H9 (cell line): ENCODE data around the gene LDLRAP1. TPM values are rescaled to one million over a fixed set of nuclear protein-coding genes. Genes with fewer than 3 reads are reported as not detected.

Experiments
- DNase-seq: peaks from one replicate; pipeline ENCODE4 v3.0.0-alpha.2; 2017
- H2AFZ ChIP-seq: one replicate; pipeline ENCODE4 v1.6.1; 2013; ENCODE audit warnings: mild to moderate bottlenecking, low read length, control low read depth, moderate library complexity
- H2AK5ac ChIP-seq: 2 replicates; pipeline ENCODE4 v1.6.1; 2013; ENCODE audit warnings: low read length, control low read depth, mixed read lengths; ENCODE audit not compliant: insufficient read length
- H2BK120ac ChIP-seq: one replicate; pipeline ENCODE4 v1.6.1; 2013; ENCODE audit warnings: low read depth, mild to moderate bottlenecking, low read length, control low read depth, inconsistent platforms; ENCODE audit not compliant: poor library complexity, severe bottlenecking
- H2BK12ac ChIP-seq: 2 replicates; pipeline ENCODE4 v1.6.1; 2013; ENCODE audit warnings: low read length, control low read depth, mixed read lengths, low read depth; ENCODE audit not compliant: insufficient read length
- H2BK15ac ChIP-seq: 2 replicates; pipeline ENCODE4 v1.6.1; 2013; ENCODE audit warnings: low read depth, low read length, control low read depth
- H2BK20ac ChIP-seq: one replicate; pipeline ENCODE4 v1.6.1; 2013; ENCODE audit warnings: low read depth, mild to moderate bottlenecking, low read length, control low read depth, inconsistent platforms; ENCODE audit not compliant: poor library complexity, severe bottlenecking
- H2BK5ac ChIP-seq: 2 replicates; pipeline ENCODE4 v1.6.1; 2013; ENCODE audit warnings: low read length, control low read depth, mixed read lengths; ENCODE audit not compliant: insufficient read length
- H3K14ac ChIP-seq: 2 replicates; pipeline ENCODE4 v1.6.1; 2013; ENCODE audit warnings: low read length, control low read depth; ENCODE audit not compliant: insufficient read depth
- H3K18ac ChIP-seq: 2 replicates; pipeline ENCODE4 v1.6.1; 2013; ENCODE audit warnings: low read depth, mild to moderate bottlenecking, mixed read lengths, low read length, control low read depth; ENCODE audit not compliant: insufficient read length
- H3K23ac ChIP-seq: 2 replicates; pipeline ENCODE4 v1.6.1; 2013; ENCODE audit warnings: low read length, control low read depth, mixed read lengths, low read depth; ENCODE audit not compliant: insufficient read length
- H3K23me2 ChIP-seq: 2 replicates; pipeline ENCODE4 v1.6.1; 2013; ENCODE audit warnings: low read depth, mild to moderate bottlenecking, mixed read lengths, low read length, control low read depth; ENCODE audit not compliant: insufficient read length, poor library complexity, severe bottlenecking
- H3K27ac ChIP-seq: 2 replicates; pipeline ENCODE4 v1.5.1; 2013; ENCODE audit warnings: low read length, control low read depth, mixed read lengths, low read depth; ENCODE audit not compliant: insufficient read length
- H3K27me3 ChIP-seq: 2 replicates; pipeline ENCODE4 v1.6.1; 2013; ENCODE audit warnings: low read length, control low read depth, inconsistent platforms; ENCODE audit not compliant: insufficient read depth
- H3K4ac ChIP-seq: 2 replicates; pipeline ENCODE4 v1.6.1; 2013; ENCODE audit warnings: low read depth, mild to moderate bottlenecking, control low read depth, inconsistent platforms, low read length, moderate library complexity
- H3K4me1 ChIP-seq: 2 replicates; pipeline ENCODE4 v1.6.1; 2013; ENCODE audit warnings: low read length, control low read depth, inconsistent platforms; ENCODE audit not compliant: insufficient read depth
- H3K4me2 ChIP-seq: 2 replicates; pipeline ENCODE4 v1.6.1; 2013; ENCODE audit warnings: low read length, control low read depth, mixed read lengths; ENCODE audit not compliant: insufficient read length, insufficient read depth
- H3K56ac ChIP-seq: 2 replicates; pipeline ENCODE4 v1.6.1; 2013; ENCODE audit warnings: low read depth, mild to moderate bottlenecking, mixed read lengths, low read length, control low read depth; ENCODE audit not compliant: insufficient read length
- H3K79me1 ChIP-seq: 2 replicates; pipeline ENCODE4 v1.6.1; 2013; ENCODE audit warnings: low read depth, mild to moderate bottlenecking, moderate library complexity, low read length, control low read depth, inconsistent platforms; ENCODE audit not compliant: insufficient read depth, poor library complexity, severe bottlenecking
- H3K79me2 ChIP-seq: 2 replicates; pipeline ENCODE4 v1.6.1; 2013; ENCODE audit warnings: low read length, control low read depth, inconsistent platforms; ENCODE audit not compliant: insufficient read depth
- H3K9ac ChIP-seq: 2 replicates; pipeline ENCODE4 v1.6.1; 2013; ENCODE audit warnings: low read length, control low read depth, mixed read lengths; ENCODE audit not compliant: insufficient read length; ENCODE audit errors: extremely low read depth
- H3K9me3 ChIP-seq: one replicate; pipeline ENCODE4 v1.6.1; 2013; ENCODE audit warnings: low read depth, low read length, inconsistent platforms; ENCODE audit not compliant: control insufficient read depth
- H3T11ph ChIP-seq: one replicate; pipeline ENCODE4 v1.6.1; 2013; ENCODE audit warnings: mild to moderate bottlenecking, low read length, control low read depth, inconsistent platforms
- H4K20me1 ChIP-seq: one replicate; pipeline ENCODE4 v1.6.1; 2013; ENCODE audit not compliant: control insufficient read depth, insufficient read length, insufficient read depth
- H4K5ac ChIP-seq: 2 replicates; pipeline ENCODE4 v1.6.1; 2013; ENCODE audit warnings: low read depth, mild to moderate bottlenecking, mixed read lengths, low read length, control low read depth; ENCODE audit not compliant: insufficient read length
- H4K8ac ChIP-seq: replicated peaks from 2 replicates; pipeline ENCODE4 v1.6.1; 2013; ENCODE audit warnings: low read length, control low read depth, mixed read lengths, low read depth; ENCODE audit not compliant: insufficient read length
- H4K91ac ChIP-seq: 2 replicates; pipeline ENCODE4 v1.6.1; 2013; ENCODE audit warnings: low read depth, mild to moderate bottlenecking, moderate library complexity, mixed read lengths, low read length, control low read depth; ENCODE audit not compliant: insufficient read length
- H3K27ac Mint-ChIP-seq, 3 experiments: 2 replicates in 2 of 3; 3 replicates in 1 of 3; pipeline ENCODE4 v1.8.0; 2020 to 2021; ENCODE audit warnings: mixed read lengths in 3 of 3, mild to moderate bottlenecking in 1 of 3, moderate library complexity in 1 of 3
- H3K27me3 Mint-ChIP-seq: 2 replicates; pipeline ENCODE4 v1.8.0; 2021; ENCODE audit warnings: low read depth, mild to moderate bottlenecking, moderate library complexity, mixed read lengths
- H3K36me3 Mint-ChIP-seq, 3 experiments: 2 replicates in 2 of 3; 3 replicates in 1 of 3; pipeline ENCODE4 v1.8.0; 2020 to 2021; ENCODE audit warnings: low read depth in 3 of 3, mixed read lengths in 3 of 3; ENCODE audit not compliant: insufficient read depth in 1 of 3
- H3K4me1 Mint-ChIP-seq, 2 experiments: 2 replicates each; pipeline ENCODE4 v1.8.0; 2020; ENCODE audit warnings: mixed read lengths in 2 of 2
- H3K4me3 Mint-ChIP-seq, 2 experiments: 2 replicates in 1 of 2; 3 replicates in 1 of 2; pipeline ENCODE4 v1.8.0; 2020 to 2021; ENCODE audit warnings: mild to moderate bottlenecking in 2 of 2, mixed read lengths in 2 of 2, moderate library complexity in 1 of 2
- H3K9me3 Mint-ChIP-seq, 2 experiments: 2 replicates in 1 of 2; 3 replicates in 1 of 2; pipeline ENCODE4 v1.8.0; 2020; ENCODE audit warnings: mild to moderate bottlenecking in 2 of 2, mixed read lengths in 2 of 2, moderate library complexity in 1 of 2
- CTCF ChIP-seq: fragments of 200-600 bp; sonication (generic); conservative IDR thresholded peaks from 3 replicates; pipeline ENCODE4 v1.8.0; 2021; ENCODE audit warnings: antibody characterized with exemption, mild to moderate bottlenecking
- WGBS: extraction: QIAGEN DNeasy Blood & Tissue Kit; methylation state at CpG from one replicate; pipeline ENCODE4 v1.1.7; 2013; ENCODE audit warnings: missing lambda C conversion rate, low lambda C conversion rate, mixed read lengths; ENCODE audit not compliant: insufficient read length; ENCODE audit errors: extremely low coverage; 5-methylcytosine and 5-hydroxymethylcytosine counted together
- total RNA-seq: library from RNA; stranded (reverse); gene quantifications from 2 replicates; pipeline ENCODE4 v1.2.1, GENCODE V29; 2021

The LDLRAP1 gene
- total RNA-seq, 1 experiment from 2014 or later: 15.7 TPM

- DNase-seq: peak; percentile 80
- H2BK12ac ChIP-seq: no peak overlapping the region
- no peak overlapping the region for H3K23ac ChIP-seq
- no peak overlapping the region for H3K4me2 ChIP-seq
- H3K14ac ChIP-seq: no peak overlapping the region
- no peak overlapping the region for H4K91ac ChIP-seq
- H2BK15ac ChIP-seq: no peak overlapping the region
- no peak overlapping the region for H2AFZ ChIP-seq
- no peaks in the 10 kb centered on the region for H4K20me1 ChIP-seq
- no peak overlapping the region for H3K18ac ChIP-seq
- Mint-ChIP-seq H3K9me3 (no peaks in the 10 kb centered on the region), H3K36me3 (no peaks in the 10 kb centered on the region; a peak in 2 of 7 replicates), H3K27ac (peak overlapping the region in 1 of 3 experiments; percentile 77; a peak in 1 of 7 replicates), H3K27me3 (peaks cover 1% of the 10 kb centered on the region), H3K4me3 (peak overlapping the region in 1 of 2 experiments; percentile 6; a peak in 1 of 5 replicates), H3K4me1 (peaks cover 46 to 56% of the 10 kb centered on the region in 2 experiments)
- H3K4ac ChIP-seq: no peak overlapping the region
- no peak overlapping the region for H2BK20ac ChIP-seq
- no peaks in the 10 kb centered on the region for H3K9me3 ChIP-seq
- H3K27ac ChIP-seq: no peak overlapping the region
- no CpG with 5 or more reads among the region's 18 CpGs for WGBS
- H3K23me2 ChIP-seq: no peaks in the 10 kb centered on the region
- no peak overlapping the region for H2BK5ac ChIP-seq
- no peaks in the 10 kb centered on the region for H3K79me1 ChIP-seq
- H4K8ac ChIP-seq: no peak overlapping the region
- no peak overlapping the region for H2BK120ac ChIP-seq
- no peak overlapping the region for H3K56ac ChIP-seq
- no peak overlapping the region for H3T11ph ChIP-seq
- H4K5ac ChIP-seq: no peak overlapping the region
- no peak overlapping the region for H2AK5ac ChIP-seq
- no peak overlapping the region for H3K9ac ChIP-seq
- H3K27me3 ChIP-seq: no peaks in the 10 kb centered on the region
- no peaks in the 10 kb centered on the region for H3K79me2 ChIP-seq
- H3K4me1 ChIP-seq: no peaks in the 10 kb centered on the region; the same call in 1 of the 2 replicates
- TF ChIP-seq CTCF: peak; percentile 71
These were observed 29.5 kb downstream of the LDLRAP1 start for GRCh38 chr1:25572708-25573590.
